GM18526 (cell line): ENCODE data around the gene TMEM175.
A peak's percentile ranks its signal among the peaks of the same experiment; 100 is the strongest.

Experiments used
- POLR2A ChIP-seq: IDR thresholded peaks from 3 replicates; pipeline ENCODE4 v1.6.1; 2011; ENCODE audit not compliant: insufficient read length; ENCODE audit errors: extremely low read depth

TMEM175 gene

DNA sequence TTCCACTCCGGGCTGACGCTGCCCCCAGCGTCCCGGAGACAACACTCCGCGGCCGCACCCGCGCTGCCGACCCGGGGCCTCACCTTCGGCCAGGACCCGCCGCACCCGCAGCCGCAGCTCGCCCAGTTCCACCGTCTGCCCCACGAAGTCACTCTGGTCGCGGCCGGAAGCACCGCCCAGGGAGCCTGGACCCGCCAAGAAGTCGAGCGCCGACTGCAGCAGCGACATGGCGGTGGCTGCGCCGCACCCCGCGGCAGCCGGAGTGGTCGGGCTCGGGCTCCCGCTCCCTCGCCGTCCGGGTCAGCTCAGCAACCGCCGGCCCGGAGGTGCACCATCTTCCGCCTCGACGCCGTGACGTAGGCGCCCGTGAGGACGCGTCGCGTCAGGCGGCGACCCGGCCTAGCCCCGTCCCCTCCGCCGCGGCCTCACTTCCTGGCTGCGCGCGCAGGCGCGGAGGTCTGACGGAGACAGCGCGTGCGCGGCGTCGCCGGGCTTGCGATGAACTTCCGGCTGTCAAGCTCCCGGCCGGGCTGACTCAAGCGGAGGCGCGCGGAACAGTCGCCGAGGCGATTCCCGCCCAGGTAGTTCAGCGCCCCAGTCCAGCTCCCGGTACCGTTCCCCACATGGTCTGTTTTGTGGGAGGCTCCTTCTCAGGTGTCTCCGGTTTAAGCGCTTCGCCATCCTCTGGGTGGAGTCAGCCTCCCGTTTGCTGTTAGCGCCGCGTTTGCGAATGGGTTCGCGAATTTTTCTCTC lies at the start of gene TMEM175, which contains the start of gene GAK:
TMEM175 (plus strand) TSS at position 501 of the 753 bp plus-strand sequence. CDS start 15,280 bp downstream, outside the sequence.
GAK (minus strand) TSS at position 357 of the 753 bp plus-strand sequence; CDS start at position 228, 129 bp downstream.
- peak; percentile 92 for TF ChIP-seq POLR2A

GRCh38 chr4:882646-883045 lies 49.6 kb upstream of the TMEM175 start:
- TF ChIP-seq POLR2A: no peak

DNA sequence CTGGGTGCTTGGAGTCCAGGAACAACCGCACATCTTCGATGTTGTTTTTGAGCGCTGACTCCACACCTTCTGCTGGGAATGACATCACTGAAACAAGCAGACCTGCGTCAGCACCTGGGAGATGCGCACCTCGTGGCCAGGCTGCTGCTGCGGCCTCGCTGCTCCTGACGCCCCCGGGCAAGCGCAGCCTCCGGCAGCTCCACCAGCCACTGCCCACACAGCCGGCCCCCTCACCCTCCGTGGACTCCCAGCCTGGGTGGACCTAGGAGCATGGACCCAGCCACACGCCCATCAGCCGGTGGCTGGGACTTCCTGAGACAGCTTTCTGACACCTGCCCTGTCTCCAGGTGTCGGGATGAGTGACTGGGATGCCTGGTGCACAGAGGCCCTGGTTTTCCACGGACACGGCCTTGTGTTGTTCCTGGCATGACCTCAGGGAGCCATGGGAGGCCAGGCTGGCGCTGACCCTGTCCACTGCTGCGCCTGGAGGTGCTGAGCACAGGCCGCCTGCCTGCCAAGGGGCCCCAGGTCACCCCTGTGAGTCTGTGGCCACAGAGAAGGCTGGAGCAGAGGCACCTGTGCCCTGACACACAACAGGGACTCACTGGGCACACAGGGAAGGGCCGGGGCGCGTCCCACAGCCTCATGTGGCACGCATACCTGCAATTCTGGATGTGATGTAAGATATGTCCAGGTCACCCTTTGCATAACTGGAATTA lies 48.7 kb upstream of the TMEM175 start:
- no peak for TF ChIP-seq POLR2A

DNA sequence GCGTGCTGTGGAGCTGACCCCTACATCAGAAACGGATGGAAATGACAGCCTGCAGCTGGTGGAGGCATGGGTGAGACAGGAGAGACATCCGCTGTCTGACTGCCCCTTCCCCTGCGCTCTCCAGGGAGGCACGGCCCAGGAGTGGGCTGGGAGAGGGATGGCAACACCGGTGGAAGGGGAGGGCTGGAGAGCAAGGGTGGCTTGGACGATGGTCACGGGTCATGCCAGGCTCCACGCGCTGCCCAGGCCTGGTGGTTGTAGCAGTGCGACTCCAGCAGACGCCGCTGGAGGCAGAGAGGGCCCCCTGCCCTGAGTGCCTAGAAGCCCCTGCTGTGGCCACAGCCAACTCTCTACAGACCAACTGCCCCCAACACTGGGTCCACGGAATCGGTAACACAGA lies 48.0 kb upstream of the TMEM175 start:
- no peak for TF ChIP-seq POLR2A

- TF ChIP-seq POLR2A: no peak
Observed at GRCh38 chr4:884896-885295, 47.4 kb upstream of the TMEM175 start.

DNA sequence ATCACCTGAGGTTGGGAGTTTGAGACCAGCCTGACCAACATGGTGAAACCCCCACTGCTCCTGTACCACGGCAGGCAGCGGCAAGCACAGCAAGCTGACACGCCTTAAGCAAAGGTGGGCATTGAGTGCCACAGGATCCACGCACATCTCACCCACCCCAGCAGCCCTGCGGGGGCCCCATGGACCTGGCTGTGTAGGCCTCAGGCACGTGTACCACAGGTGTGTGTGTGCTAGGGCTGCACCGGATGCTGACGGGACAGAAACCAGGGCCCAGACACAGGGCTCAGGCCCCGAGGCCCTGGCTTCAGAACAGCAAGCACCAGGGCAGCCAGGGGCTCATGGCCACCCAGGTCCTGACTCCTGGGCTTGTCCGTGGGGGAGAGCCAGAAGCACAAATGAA lies 46.9 kb upstream of the TMEM175 start:
- no peak for TF ChIP-seq POLR2A

DNA sequence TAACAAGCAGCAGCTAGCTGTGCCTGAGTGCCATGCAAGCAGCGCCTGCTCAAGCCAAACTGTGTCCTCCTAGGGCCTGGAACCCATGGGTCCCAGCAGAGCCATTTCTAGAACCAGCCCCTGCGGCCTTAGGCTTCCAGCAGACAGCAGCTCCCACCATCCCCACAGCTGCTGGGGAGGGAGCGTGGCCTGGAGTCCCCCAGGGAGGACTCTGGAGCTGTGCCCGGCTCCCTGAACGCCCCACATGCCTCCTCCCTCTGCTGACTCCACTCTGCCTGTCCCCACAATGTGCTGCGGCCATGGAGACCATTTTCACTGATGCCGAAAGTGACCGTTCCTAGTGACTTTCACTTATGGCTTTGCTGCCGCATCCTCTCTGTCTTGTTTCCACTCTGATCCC lies 46.0 kb upstream of the TMEM175 start:
- TF ChIP-seq POLR2A: no peak

GRCh38 chr4:887034-887763 lies 45.1 kb upstream of the TMEM175 start:
- TF ChIP-seq POLR2A: no peak

DNA sequence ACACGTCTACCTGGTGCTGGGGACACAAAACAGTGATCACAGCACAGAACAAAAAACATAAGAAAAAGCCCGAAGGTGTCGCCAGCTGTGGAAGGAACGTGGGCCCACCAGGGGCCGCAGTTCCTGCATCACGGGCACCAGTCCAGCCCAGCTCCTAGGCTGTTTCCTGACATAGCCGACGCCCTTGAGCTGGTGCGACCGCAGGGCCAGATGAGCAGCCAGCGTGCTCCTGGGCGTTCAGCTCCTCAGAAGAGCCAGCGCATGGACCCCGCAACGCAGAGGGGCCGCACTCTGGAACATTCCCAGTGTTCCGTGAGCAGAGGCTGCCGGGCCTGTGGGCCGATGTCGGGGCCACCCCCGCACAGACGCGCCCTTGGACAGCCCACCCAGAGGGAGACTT lies 44.2 kb upstream of the TMEM175 start:
- no peak for TF ChIP-seq POLR2A

GRCh38 chr4:889516-889915 lies 42.7 kb upstream of the TMEM175 start:
- TF ChIP-seq POLR2A: no peak

GRCh38 chr4:890036-890695 lies 42.1 kb upstream of the TMEM175 start:
- no peak for TF ChIP-seq POLR2A

GRCh38 chr4:891747-892146 lies 40.5 kb upstream of the TMEM175 start:
- no peak for TF ChIP-seq POLR2A

DNA sequence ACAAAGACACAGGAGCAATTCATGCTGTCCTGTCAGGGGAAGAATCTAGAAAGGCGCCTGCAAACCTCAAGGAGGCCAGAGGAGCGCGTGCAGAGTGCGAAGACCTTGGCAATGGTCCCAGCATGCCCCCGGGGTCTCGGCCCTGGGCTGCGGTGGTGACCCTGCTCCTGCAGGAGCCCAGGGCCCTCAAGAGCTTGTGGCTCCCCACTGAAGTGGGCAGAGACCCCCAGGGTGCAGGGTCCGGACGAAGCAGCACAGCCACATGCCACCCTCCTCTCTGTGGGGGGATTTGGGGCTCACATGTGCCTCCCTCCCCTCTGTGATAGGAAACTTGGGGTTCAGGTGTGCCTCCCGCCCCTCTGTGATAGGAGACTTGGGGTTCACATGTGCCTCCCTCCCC lies 39.5 kb upstream of the TMEM175 start:
- TF ChIP-seq POLR2A: no peak

DNA sequence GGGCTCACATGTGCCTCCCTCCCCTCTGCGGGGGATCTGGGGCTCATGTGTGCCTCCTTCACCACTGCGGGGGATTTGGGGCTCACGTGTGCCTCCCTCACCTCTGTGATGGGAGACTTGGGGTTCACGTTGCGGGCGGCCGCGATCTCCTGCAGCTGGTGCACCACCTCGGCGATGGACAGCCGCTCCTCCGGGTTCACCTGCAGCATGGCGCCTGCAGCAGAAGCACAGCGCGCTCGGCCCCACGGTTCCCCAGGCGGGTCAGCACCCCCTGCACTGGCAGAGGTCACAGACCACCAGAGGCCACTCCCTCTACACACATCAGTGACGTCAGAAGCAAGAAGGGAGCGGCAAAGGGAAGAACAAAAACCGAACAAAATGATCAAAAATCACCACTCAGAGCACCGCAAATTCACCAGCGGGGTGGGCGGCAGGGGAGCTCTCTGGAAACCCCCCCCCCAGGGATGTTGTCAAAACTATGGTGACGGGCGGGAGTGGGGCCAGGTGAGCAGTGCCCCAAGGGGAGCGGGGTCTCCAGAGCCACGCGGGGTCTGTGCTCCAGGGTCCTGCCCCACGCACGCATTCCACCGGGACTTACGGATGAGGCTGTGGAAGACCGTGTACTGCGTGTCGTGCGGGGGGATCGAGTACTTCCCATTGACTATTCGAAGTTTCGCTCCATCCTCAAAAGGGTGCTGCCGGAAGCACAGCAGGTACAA lies 38.8 kb upstream of the TMEM175 start:
- no peak for TF ChIP-seq POLR2A
